GM18909 (cell line): ENCODE data around the gene GPC5.
A peak's percentile ranks its signal among the peaks of the same experiment; 100 is the strongest.
"Not testable (repeated sequence)": the region's sequence is repeated elsewhere in the genome, so short reads cannot be mapped to it uniquely, and the experiment has no call there.

Source experiments
- ATAC-seq: cut with Tn5 transposase; IDR thresholded peaks from one replicate; pipeline ENCODE4 v1.9.1; 2021; ENCODE audit warnings: mild to moderate bottlenecking; ENCODE audit not compliant: unreplicated experiment, poor library complexity

Gene GPC5

GRCh38 chr13:92739306-92739818 is 1340.9 kb downstream of the GPC5 start:
- no peak for ATAC-seq

- no peak for ATAC-seq
Observed at GRCh38 chr13:92743992-92744391, 1345.6 kb downstream of the GPC5 start.

DNA sequence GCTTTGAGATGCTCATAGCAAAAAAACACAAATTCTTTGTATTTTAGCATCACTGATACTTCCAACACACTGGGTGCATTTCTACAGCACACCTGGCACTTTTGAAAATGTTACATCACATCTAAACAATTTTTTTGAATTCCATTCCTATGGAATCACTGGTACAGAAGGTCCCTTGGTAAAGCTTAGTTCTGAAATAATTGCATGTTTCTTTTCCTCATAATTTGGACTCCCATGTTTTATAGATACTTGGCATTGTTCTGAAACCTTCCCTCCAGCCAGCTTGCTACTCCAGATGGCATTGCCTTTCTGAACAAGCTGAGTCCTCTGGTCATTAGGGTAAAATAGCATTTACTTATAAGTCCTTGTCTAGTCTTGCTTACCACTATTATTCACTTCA is 1346.8 kb downstream of the GPC5 start:
- ATAC-seq, result no peak

DNA sequence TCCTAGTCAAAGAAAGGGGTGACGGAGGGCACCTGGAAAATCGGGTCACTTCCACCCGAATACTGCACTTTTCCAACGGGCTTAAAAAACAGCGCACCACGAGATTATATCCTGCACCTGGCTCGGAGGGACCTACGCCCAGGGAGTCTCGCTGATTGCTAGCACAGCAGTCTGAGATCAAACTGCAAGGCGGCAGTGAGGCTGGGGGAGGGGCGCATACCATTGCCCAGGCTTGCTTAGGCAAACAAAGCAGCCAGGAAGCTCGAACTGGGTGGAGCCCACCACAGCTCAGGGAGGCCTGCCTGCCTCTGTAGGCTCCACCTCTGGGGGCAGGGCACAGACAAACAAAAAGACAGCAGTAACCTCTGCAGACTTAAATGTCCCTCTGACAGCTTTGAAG is 1354.3 kb downstream of the GPC5 start:
- not testable (repeated sequence) for ATAC-seq

DNA sequence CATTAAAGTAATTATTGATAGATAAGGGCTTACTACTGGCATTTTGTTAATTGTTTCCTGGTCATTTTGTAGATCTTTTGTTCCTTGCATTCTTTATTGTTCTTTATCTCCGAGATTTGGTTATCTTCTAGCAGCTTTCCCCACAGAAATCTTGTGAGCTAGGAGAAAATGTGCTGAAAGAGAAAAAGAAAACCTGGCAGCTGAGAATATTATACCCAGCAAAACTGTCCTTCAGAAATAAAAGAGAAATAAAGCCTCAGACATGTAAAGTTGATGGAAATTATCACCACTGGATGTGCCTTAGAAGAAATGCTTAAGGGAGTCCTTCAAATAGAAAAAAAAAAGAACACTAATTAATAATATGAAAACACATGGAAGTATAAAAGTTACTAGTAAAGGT is 1363.3 kb downstream of the GPC5 start:
- no peak for ATAC-seq

GRCh38 chr13:92767468-92767867 is 1369.0 kb downstream of the GPC5 start:
- ATAC-seq, result no peak

GRCh38 chr13:92768602-92769001 is 1370.2 kb downstream of the GPC5 start:
- no peak for ATAC-seq

DNA sequence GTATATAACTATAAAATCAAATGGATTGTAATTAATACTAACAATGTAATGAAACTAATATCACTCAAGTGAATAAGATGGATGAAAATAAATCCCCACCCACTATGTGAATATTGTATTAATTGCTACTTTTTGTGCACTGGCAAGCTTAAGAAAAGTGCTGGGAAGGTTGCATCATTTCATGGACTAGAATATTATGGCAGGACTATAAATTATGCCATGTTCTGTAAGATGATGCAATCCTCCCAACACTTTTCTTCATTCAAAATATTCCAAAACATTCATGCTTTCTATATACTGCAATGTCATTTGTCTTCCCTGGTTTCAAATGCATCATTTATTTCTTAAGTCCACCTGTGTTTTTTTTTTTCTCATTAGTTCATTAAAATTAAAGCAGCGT is 1370.6 kb downstream of the GPC5 start:
- no peak for ATAC-seq

DNA sequence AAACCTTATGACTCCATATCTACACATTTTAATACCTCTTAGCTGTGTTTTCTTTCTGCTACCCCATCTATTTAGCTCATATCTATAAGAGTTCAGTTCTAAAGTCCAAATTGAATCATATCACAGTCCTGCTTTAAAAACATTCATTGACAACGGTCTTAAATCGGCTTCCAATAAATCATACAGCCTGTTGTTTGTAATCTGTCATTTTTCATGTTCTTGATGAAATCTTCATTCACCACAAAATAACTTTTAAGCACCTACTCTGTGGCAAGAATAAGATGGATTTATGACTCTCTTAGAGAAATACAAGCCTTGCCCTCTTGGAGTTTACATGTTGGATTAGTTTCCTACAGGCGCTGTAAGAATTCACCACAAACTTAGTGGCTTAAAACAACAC is 1377.2 kb downstream of the GPC5 start:
- no peak for ATAC-seq

DNA sequence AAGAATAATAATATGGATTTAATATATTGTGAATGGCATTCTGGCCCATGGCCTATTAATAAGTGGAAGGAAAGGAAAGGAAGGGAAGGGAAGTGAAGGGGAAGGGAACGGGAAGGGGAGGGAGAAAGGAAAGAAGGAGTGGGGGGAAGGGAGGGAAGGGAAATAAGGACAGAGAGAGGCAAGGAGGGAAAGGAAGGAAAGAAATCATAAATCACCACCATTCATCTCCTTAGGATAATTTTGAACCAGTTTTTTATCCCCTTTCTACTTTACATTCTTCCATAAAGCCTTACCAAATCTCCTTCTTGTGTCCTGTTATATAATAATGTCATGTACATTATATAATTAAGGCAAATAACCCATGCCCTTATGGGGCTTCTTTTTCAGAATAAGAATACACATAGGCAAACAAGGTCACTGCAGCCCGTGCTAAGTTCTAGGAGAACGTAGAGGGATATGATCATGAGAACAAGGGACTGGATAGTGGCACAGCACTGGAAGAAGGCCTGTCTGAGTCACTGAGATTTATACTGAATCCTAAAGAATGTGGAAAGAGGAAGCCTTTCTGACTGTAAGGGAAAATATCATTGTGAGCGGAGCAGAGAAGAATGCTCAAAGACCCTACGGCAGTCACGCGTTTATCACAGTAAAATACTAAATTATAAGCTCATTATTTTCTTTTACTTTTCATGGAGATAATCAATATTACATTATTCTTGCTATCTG is 1383.7 kb downstream of the GPC5 start:
- ATAC-seq, result no peak

GRCh38 chr13:92802776-92803175 is 1404.4 kb downstream of the GPC5 start:
- ATAC-seq, result no peak

GRCh38 chr13:92804346-92804745 is 1405.9 kb downstream of the GPC5 start:
- no peak for ATAC-seq

DNA sequence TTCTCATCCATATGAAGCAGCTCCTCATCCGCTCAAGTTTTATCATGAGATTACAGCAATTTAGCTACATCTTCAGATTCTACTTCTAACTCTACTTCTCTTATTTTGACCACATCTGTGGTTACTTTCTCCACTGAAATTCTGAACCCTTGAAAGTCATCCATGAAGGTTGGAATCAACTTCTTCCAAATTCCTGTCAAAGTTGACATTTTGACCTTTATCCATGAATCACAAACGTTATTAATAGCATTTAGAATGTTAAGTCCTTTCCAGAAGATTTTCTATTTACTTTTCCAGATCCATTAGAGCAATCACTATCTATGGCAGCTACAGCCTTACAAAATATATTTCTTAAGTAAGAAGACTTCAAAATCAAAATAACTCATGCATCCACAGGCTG is 1406.5 kb downstream of the GPC5 start:
- ATAC-seq, result no peak

DNA sequence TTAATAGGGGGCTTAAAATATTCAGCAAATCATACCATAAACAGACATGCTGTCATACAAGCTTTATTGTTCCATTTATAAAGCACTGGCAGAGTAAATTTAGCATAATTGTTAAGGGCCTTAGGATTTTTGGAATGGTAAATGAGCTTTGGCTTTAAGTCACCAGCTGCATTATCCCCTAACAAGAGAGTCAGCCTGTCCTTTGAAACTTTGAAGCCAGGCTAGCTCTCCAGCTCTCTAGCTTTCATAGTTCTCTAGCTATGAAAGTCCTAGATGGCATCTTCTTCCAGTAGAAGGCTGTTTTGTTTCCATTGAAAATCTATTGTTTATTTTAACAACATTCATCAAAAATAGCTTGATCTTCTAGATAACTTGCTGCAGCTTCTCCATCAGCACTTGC is 1407.3 kb downstream of the GPC5 start:
- no peak for ATAC-seq

GRCh38 chr13:92806215-92806614 is 1407.8 kb downstream of the GPC5 start:
- peak; percentile 56 for ATAC-seq

GRCh38 chr13:92807353-92807752 is 1408.9 kb downstream of the GPC5 start:
- no peak for ATAC-seq

DNA sequence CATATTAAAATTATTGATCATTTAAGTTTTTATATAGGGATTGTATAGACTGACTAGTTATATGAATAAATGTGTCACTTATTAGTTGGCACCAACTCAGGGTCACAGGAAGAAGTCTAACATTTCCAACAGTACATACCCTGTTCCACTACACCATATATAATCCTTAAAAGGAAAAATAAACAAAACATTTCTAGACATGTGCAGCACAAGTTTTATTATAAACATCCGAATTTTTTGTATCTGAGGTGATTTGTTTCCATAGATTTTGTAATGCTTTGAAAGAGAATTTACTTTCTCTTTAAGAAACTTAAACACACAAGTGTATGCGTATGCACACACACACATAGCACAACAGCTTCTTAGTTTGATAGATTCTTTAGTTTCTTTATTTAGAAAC is 1409.5 kb downstream of the GPC5 start:
- ATAC-seq, result no peak

- ATAC-seq, result no peak
Observed at GRCh38 chr13:92821324-92821723, 1422.9 kb downstream of the GPC5 start.

- ATAC-seq, result no peak
Observed at GRCh38 chr13:92823059-92823458, 1424.6 kb downstream of the GPC5 start.

DNA sequence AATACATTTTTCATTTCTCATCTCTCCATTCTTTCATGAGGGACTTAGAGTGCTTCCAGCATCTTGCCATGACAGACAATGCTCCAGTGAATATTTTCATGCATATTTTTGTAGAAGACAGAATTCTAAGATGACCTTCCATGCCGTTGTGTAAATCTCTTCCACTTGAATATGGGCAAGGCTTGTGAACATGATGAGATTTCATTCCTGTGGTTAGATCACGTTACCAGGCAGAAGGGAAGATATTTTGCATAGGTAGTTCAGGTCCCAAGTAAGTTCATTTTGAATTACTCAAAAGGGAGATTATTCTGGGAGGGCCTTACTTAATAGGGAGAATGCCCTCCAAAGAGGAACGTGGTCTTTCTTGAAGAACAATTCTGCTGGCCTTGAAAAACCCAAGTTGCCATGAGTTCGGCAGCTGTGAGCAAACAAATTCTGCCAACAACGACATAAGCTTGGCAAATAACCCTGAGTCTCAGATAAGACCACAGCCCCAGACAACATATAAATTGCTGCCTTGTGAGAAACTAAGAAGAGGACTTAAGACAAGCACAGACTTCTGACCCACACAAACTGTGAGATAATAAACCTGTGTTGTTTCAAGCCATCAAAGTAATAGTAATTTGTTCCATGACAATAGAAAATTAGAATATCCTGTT is 1427.6 kb downstream of the GPC5 start:
- no peak for ATAC-seq

- no peak for ATAC-seq
Observed at GRCh38 chr13:92827503-92827902, 1429.1 kb downstream of the GPC5 start.

DNA sequence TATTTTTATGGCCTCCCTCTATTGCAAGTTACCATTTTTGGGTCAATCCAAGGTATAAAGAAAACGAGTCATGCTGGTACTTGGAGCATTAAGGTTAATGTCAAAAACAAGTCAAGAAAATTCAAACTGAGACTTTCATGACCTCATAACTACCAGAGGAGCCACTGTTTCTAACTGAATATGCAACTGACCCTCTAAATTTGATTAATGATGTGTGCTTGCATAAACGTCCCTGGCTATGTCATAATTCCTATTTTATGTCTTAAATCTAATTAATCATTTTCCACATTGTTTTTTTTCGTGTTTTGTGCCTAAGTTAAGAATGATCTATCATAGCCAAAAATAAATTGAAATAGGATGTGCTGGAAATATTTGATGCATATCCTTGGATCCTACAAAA is 1431.5 kb downstream of the GPC5 start:
- no peak for ATAC-seq
